Ramos (cell line): ENCODE data around the gene KPNB1.

Source experiments
- in situ Hi-C: fragments of 300-500 bp; cut with MboI; formaldehyde crosslinking; loops from one replicate; pipeline ENCODE4 v1.14.3; 2022; ENCODE audit warnings: low sequenced_read_pairs; ENCODE audit not compliant: unreplicated experiment

Gene KPNB1

DNA sequence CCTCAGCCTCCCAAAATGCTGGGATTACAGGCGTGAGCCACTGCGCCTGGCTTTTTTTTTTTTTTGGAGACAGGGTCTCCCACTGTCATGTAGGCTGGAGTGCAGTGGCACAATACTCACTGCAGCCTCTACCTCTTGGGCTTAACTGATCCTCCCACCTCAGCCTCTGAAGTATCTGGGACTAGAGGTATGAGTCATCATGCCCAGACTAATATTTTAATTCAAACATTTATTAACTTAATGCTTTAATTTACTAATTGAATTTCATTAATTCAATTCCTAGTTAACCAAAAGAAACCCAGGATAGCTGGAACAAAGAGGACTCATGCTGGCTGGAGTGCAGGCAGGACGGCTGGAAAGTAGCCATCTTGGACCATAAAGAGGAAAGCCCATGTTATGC lies 14.0 kb upstream of the KPNB1 start:
- in situ Hi-C loops: no loop called here

DNA sequence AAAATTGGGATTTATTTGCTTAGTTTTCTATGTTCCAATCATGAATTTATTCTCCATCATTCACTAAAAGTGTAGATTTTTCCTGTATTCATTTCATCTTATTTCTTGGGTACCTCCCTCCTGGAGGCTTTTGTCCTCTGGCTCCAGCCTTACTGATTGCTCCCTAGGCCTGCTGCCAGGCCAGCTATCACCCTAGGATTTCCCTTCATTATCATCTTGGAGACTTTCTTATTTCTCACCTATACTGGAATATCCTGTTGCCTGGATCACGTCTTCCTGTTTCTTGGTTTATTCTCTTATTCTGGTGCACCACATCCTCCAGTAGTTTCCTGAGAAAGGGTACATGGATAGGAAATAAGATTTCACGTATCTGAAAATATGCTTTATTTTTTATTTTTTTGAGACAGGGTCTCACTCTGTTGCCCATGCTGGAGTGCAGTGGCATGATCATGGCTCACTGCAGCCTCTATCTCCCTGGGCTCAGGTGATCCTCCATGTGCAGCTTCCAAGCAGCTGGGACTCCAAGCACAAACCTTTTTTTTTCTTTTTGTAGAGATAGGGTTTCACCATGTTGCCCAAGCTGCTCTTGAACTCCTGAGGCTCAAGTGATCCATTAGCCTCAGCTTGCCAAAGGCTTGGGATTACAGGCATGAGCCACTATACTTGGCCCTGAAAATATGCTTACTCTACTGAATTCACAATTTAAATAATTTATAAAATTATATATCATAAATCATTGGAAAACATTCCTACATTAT lies 13.3 kb upstream of the KPNB1 start:
- in situ Hi-C loops: no loop called here

DNA sequence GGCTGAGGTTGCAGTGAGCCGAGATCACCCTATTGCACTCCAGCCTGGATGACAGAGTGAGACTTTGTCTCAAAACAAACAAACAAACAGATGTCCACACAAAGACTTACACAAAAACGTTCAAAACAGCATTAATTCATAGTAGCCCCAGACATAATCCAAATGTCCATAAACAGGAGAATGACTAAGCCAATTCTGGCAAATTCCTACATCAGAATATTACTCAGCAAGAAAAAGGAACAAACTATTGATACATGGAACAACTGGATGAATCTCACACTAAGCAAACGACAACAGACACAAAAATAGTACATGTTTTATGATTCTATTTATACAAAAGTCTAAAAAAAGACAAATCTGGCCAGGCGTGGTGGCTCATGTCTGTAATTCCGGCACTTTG lies 10.8 kb upstream of the KPNB1 start:
- in situ Hi-C loops: no loop called here

DNA sequence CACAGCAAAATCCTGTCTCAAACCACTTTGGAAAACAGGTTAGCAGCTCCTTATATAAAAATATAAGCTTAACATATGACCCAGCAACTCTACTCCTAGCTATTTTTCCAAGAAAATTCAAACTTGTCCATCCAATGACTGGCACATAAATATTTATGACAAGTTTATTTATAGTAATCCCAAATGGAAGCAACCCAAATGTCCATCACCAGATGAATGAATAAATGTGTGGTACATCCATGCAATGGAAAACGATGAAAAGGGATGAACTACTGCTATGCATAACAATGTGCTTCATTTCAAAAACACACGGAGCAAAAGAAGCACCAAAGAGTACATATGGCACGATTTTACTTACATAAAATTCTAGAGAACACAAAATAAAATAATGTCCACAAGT lies 9.6 kb upstream of the KPNB1 start:
- in situ Hi-C loops: no loop called here

DNA sequence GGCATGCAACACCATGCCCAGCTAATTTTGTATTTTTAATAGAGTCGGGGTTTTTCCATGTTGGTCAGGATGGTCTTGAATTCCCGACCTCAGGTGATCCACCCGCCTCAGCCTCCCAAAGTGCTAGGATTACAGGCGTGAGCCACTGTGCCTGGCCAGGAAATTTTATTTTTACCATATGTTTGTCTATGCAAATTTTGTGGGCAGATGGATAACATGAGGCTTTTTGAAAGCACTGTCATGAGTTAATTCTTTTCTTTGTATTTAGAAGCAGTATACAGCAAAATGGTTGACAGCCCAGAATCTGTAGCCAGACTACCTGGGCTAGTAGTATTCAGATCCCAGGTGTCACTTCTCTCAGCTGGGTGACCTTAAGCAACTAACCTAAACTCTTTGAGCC lies 8.5 kb upstream of the KPNB1 start:
- in situ Hi-C loops: no loop called here

DNA sequence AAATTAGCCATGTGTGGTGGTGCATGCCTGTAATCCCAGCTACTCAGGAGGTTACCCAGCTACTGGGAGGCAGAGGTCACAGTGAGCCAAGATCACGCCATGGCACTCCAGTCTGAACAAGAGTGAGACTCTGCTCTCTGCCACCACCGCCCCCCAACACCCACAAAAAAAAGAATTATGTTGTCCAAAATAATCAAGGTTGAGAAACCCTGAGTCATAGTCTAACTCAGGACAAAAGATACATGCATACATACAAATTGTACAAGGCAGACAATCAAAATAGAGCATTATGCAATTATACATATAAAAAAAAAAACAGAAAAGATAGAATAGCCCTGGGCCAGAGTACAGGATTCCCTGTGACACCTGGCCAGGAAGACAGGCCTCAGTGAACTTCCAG lies 6.6 kb upstream of the KPNB1 start:
- in situ Hi-C loops: no loop called here

DNA sequence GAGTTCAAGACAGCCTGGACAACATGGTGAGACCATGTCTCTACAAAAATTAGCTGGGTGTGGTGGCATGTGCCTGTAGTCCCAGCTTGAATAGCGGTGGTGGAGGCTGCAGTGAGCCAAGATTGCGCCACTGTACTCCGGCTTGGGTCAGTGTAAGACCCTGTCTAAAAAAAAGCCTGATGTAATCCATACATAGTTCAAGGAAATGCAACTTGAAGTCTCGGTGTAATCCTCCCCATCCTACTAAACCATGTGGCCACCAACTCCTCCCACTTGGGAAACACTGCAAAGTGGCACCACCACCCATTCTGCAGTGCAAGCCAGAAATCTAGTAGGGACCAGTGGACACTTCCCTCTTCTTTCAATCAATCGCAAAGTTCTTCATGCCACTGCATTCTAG lies 5.4 kb upstream of the KPNB1 start:
- in situ Hi-C loops: no loop called here

DNA sequence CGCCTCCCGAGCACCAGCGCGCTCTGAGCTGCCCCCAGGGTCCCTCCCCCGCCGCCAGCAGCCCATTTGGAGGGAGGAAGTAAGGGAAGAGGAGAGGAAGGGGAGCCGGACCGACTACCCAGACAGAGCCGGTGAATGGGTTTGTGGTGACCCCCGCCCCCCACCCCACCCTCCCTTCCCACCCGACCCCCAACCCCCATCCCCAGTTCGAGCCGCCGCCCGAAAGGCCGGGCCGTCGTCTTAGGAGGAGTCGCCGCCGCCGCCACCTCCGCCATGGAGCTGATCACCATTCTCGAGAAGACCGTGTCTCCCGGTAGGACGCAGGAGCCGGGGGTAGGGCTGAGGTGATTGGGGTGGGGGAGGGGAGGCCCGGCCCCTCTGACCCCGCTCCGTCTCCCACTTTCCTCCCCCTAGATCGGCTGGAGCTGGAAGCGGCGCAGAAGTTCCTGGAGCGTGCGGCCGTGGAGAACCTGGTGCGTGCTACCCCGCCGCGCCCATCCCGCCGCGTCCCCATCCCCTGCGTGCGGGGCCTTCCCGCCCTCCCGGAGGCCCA lies 329 bp downstream of the KPNB1 start:
- in situ Hi-C loops: no loop called here

DNA sequence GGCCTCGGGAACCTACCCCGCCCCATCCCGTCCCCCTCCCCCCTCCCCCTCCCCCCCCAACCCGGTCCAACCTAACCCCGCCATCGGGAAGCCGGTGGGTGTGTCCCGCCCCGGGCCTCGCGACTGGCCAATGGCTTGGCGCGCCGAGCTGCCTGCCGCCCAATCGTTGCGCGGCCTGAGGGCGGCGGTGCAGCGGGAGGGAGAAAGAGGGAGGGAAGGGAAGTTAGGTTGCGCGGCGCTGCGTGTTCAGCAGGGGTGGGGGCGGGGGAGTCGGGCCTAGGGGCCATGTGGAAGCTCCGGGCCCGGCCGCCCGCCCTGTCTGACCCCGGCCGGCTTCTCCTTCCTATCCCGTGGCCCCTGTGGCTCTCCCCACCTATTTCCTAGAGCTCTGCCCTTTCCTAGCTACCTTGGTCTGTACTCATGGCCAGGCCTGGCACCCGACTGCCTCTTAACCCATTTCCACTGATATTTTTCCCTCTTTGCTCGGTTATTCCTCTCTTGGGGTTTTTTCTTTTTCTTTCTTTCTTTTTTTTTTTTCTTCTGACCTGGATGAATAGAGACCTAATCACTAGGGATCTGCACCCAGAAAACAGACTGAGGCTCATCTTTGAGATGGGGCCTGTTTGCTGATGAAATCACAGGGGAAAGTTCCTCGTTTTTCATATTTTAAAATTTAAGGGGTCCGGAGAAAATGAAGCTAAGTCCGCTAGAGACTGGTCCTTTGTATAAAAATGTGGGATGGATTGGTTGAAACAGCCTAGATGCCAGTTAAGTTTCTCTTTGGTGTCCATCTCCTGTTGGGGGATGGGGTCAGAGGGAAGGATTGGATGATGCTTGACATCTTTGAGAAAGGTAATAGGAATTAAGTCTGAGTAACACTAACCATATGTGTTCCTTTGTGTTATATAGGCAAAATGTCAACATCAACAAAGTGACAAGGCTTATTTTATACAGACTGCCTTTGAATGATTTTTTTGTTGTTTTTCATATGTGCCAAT lies 1.1 kb downstream of the KPNB1 start:
- in situ Hi-C loops: no loop called here

DNA sequence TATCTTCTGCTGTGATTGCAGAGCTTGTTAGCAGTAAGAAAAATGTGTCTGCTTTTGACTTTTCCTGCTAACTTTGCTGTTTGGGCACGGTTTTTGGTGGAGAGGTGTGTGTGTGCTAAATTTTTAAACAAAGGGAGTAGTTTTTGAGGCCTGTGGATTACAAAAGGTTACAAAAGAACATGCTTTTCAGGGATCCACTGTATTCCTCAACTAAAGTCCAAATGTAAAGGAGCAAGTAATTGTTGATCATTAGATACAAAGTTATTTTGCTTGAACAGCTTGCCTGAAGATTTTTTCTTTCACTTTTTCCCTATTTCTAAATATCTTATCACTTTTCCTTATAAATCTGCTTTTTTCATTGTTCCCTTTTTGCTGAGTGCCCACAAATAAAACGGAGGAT lies 2.0 kb downstream of the KPNB1 start:
- in situ Hi-C loops: no loop called here

DNA sequence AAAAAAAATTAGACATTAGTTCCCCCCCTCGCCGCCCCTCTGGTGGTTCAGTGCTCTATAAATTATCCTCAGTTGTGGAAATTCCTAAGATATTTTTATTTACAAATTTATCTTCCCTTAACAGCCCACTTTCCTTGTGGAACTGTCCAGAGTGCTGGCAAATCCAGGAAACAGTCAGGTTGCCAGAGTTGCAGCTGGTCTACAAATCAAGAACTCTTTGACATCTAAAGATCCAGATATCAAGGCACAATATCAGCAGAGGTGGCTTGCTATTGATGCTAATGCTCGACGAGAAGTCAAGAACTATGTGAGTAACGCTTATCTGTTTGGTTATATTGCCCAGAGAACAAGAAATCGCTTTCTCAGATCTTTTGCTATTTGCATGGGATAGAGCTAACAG lies 2.9 kb downstream of the KPNB1 start:
- in situ Hi-C loops: no loop called here

DNA sequence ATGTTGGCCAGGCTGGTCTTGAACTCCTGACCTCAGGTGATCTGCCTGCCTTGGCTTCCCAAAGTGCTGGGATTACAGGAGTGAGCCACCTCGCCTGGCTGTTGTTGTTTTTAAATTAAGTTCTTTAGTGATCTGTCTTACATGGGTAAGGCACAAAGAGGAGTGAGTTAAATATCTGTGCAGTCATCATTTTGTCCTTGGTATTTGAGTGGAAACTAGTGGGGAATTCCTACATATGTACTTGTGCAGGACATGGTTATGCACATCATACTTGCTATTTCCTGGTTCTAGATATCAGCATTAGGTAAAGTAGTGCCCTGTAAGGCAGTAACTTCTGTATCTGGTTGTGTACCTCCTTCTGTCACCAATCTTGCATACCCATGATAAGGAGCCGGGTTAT lies 3.7 kb downstream of the KPNB1 start:
- in situ Hi-C loops: no loop called here

DNA sequence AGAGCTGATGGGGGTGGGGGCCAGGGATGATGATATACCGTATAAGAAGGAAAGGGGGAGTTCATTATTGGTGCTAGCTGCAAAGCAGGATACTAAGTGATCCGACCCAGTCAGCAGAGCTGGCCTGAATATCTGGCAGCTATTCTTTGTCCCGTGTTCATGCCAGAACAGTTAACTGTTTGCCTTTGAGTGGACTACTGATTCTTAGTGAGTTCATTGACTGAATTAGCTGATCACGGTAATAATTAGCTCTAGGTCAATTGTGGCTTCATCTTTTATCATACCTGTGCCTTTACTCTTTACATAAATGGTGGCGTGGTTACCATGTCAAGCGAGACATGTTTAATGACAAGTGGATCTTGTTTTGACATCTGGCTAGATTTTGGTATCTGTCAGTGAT lies 5.3 kb downstream of the KPNB1 start:
- in situ Hi-C loops: no loop called here

DNA sequence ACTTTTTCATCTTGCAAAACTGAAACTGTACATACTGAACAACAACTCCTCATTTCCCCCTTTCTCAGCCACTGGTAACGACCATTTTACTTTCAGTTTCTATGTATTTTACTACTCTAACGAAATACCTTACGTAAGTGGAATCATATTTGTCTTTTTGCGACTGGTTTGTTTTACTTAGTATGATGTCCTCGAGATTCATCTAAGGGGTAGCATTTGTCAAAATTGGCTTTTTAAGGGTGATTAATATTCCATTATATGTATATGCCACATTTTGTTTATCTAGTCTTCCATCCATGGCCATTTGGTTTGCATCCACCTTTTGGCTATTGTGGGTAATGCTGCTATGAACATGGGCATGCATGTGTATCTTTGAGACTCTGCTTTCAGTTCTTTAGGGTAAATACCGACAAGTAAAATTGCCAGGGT lies 10.4 kb downstream of the KPNB1 start:
- in situ Hi-C loops: no loop called here

DNA sequence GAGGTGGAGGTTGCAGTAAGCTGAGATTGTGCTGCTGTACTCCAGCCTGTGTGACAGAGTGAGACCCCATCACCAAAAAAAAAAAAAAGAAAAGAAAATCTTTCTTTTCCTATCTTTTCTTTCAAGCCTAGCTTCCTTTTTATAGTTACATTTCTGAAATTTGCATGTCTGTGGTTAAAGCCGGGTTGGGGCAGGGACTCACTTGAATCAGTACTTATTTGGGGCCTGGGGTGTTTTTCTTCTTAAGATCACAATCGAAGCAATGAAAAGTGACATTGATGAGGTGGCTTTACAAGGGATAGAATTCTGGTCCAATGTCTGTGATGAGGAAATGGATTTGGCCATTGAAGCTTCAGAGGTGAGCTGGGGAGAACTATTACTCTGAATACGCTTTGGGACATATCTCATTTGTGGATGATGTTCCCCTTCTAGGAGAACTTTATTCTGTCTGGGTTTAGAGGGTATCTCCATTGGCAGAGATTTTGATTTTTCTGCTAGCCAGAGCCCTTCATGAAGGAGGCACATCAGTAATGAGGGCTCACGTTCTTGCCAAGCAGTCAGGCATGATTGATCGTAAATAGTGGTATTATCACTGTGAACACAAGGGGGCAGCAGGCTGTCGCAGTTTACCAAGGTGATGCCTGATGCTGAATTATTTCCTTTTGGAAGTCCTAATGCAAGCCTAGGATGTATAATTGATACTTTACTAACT lies 14.3 kb downstream of the KPNB1 start:
- in situ Hi-C loops: no loop called here

DNA sequence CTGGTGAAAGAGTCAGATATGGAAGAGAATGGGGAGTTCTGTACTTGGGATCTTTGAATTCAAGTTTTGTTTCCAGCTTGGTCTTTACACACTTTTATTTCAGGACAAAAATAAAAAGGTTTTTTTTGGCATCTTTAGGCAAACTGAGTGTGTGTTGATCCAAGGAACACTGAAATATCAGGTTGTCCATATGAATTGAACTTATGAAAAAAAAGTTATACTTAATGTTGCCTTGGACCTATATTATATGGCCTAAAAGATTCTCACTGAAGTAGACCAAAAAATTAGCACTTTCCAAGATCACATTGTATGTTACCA lies 14.9 kb downstream of the KPNB1 start:
- in situ Hi-C loops: no loop called here

DNA sequence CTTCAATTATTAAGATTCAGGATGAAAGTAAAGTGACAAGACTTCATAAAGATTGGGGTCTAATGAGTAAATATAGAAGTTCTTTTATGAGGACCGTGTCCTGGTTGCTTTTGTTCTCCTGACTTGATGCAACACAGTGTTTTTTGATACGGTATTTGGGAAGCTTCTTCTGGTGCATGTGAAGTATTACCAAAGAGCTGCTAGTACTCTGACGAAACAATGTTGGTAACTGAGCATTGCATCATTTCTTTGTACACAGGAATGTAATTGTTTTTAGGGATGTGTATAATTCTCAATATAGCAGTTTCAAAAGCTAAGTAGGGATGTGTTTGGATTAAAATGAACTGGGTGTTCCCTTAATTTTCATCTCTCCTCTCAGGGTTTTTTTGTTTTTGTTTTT lies 15.9 kb downstream of the KPNB1 start:
- in situ Hi-C loops: no loop called here

DNA sequence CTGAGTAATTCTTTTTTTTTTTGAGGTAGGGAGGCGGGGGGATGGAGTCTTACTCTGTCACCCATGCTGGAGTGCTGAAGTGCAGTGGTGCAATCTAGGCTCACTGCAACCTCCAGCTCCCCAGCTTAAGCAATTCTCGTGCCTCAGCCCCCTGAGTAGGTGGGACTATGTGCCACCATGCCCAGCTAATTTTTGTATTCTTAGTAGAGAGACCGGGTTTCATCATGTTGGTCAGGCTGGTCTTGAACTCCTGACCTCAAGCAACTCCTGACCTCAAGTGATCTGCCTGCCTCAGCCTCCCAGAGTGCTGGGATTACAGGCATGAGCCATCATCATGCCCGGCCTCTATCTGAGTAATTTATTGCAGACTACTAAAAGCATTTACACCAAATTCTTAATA lies 19.4 kb downstream of the KPNB1 start:
- in situ Hi-C loops: no loop called here

DNA sequence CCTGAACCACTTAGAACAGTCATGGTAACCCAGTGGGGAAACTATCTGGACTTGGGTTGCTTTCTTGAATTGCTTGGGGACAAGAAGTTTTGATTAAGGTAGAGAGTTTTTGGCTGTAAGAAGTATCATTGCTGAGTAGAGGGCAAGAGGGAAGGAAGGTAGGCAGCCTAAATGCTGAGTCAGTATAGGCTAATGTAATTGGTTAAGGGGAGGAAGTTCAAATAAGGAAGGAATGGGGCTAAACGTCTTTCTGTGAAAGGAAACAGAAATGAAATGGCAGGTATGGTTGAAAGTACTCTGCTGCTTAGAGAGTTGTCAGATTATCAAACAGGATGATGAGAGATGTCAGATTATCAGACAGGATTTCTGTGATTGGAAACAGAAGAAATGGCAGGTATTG lies 20.3 kb downstream of the KPNB1 start:
- in situ Hi-C loops: no loop called here

DNA sequence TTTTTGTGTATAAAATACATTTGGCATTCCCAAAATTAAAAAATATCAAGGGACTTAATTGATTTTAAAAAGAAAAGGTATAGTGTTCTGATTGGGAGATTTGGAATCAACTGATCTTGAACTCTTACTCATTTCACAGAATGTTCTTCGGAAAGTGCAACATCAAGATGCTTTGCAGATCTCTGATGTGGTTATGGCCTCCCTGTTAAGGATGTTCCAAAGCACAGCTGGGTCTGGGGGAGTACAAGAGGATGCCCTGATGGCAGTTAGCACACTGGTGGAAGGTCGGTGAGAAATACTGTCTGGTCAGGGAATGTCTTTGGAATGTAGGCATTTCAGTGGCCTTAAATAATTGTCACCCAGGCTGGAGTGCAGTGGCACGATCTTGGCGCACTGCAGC lies 24.8 kb downstream of the KPNB1 start:
- in situ Hi-C loops: no loop called here
